ENCODE results near the gene SUMO3. TPM values are rescaled to one million over a fixed set of nuclear protein-coding genes. Genes with fewer than 3 reads are reported as not detected.

The SUMO3 gene
- total and polyA plus RNA-seq, 2 experiments from 2014 or later, result 90.8 to 103 TPM

DNA sequence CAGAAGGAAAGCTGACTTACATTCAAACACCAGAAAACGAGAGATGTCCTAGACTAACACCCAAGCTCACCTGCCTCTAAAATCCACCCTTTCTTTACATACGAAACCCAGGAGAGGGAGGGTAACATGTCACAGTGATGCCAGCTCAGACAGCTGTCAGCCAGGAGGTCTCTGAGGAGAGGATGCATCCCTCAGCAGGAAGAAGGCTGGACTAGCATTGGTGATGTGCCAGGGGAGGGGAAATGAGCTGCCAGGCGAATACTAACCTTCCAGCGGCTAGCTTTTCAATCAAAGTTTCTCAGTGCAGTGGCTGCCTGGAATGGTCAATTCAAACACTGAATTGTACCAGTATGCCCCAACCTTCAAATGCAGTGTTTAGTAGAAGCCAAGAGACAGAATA, 12.6 kb downstream of the SUMO3 start:
- no peaks in the 10 kb centered on the region for H3K9me3 Mint-ChIP-seq
- Histone ChIP-seq H3F3A (replicated peaks; ENCODE audit: low read depth) (0 out of 2 replicates have a peak, but pooled peaks cover 21% of the 10 kb centered on the region), H3K79me2 (replicated peaks; ENCODE audit: insufficient read depth) (peaks cover 16% of the 10 kb centered on the region), H3K36me3 (ENCODE audit: insufficient read depth) (peaks cover 10% of the 10 kb centered on the region; the same call in 1 of the 2 replicates), H3K4me1 (ENCODE audit: insufficient read depth) (peaks cover 12% of the 10 kb centered on the region), H3K9me2 (ENCODE audit: insufficient read depth) (no peaks in the 10 kb centered on the region), H4K20me1 (replicated peaks; ENCODE audit: insufficient read depth) (peaks cover 14% of the 10 kb centered on the region), H3K27me3 (ENCODE audit: insufficient read depth) (no peaks in the 10 kb centered on the region), H3K4me3 (no peak overlapping the region), H2AFZ (no peak overlapping the region), H3K27ac (ENCODE audit: low read depth) (no peak overlapping the region), H3K4me2 (no peak overlapping the region)
- no peak overlapping the region for H3K4me3 Mint-ChIP-seq
- H3K27ac Mint-ChIP-seq, result no peak overlapping the region
- peaks cover 53% of the 10 kb centered on the region for H3K36me3 Mint-ChIP-seq (ENCODE audit: low read depth)
- H3K27me3 Mint-ChIP-seq (ENCODE audit: insufficient read depth, low read depth, poor library complexity), result peaks cover 14% of the 10 kb centered on the region
- no peak for ATAC-seq
- no peak for DNase-seq (ENCODE audit: low spot score)
- TF ChIP-seq REST (IDR thresholded peaks at IDR 0.05; ENCODE audit: unreplicated experiment) (no peak), ZNF331 (CRISPR knock-in tag; IDR thresholded peaks at IDR 0.05; ENCODE audit: low read depth) (no peak), EZH2 (IDR thresholded peaks at IDR 0.05; ENCODE audit: low read depth, unreplicated experiment) (no peak), EZH2phosphoT487 (IDR thresholded peaks at IDR 0.05; ENCODE audit: unreplicated experiment) (no peak), POLR2AphosphoS5 (IDR thresholded peaks at IDR 0.05; ENCODE audit: low read depth) (no peak), STAT1 (IDR thresholded peaks at IDR 0.05; ENCODE audit: unreplicated experiment) (no peak), JUNB (IDR thresholded peaks at IDR 0.05; ENCODE audit: unreplicated experiment) (no peak), ZNF462 (CRISPR knock-in tag; IDR thresholded peaks at IDR 0.05) (no peak), ZNF114 (CRISPR knock-in tag; IDR thresholded peaks at IDR 0.05) (no peak), NANOG (IDR thresholded peaks at IDR 0.05; ENCODE audit: borderline replicate concordance) (no peak), CTCF (conservative IDR thresholded peaks at IDR 0.05; ENCODE audit: low read depth in 2 of 2) (no peak), CREB1 (CRISPR knock-in tag; IDR thresholded peaks at IDR 0.05; ENCODE audit: low read depth) (no peak)
- TF ChIP-seq, protein P1, sequence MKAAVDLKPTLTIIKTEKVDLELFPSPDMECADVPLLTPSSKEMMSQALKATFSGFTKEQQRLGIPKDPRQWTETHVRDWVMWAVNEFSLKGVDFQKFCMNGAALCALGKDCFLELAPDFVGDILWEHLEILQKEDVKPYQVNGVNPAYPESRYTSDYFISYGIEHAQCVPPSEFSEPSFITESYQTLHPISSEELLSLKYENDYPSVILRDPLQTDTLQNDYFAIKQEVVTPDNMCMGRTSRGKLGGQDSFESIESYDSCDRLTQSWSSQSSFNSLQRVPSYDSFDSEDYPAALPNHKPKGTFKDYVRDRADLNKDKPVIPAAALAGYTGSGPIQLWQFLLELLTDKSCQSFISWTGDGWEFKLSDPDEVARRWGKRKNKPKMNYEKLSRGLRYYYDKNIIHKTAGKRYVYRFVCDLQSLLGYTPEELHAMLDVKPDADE (IDR thresholded peaks at IDR 0.05), result no peak
- H3K4me1 Mint-ChIP-seq, result peaks cover 15% of the 10 kb centered on the region
